ENCODE measurements around the gene CCDC83. TPM values are rescaled to one million over a fixed set of nuclear protein-coding genes. Genes with fewer than 3 reads are reported as not detected.
"Not testable (repeated sequence)": the region's sequence is repeated elsewhere in the genome, so short reads cannot be mapped to it uniquely, and the experiment has no call there.

Gene CCDC83
- polyA plus RNA-seq, 1 of the 3 experiments (the other 2 are of a cell fraction): not detected

GRCh38 chr11:85835263-85835662 is 19.9 kb upstream of the CCDC83 start:
- TF ChIP-seq PBX3 (IDR thresholded peaks at IDR 0.05): no peak
- TF ChIP-seq NFIC (IDR thresholded peaks at IDR 0.05; ENCODE audit: borderline replicate concordance): no peak
- no peak for TF ChIP-seq JUND (IDR thresholded peaks at IDR 0.05)
- no peak for TF ChIP-seq ZBTB33 (IDR thresholded peaks at IDR 0.05; ENCODE audit: borderline replicate concordance, low read depth)
- Histone ChIP-seq H3K9me2 (no peaks in the 10 kb centered on the region), H3F3A (replicated peaks; ENCODE audit: insufficient read depth) (no peaks in the 10 kb centered on the region), H3K9me3 (0 out of 2 replicates have a peak, but pooled peaks cover 5% of the 10 kb centered on the region), H2AFZ (ENCODE audit: low read depth) (no peak overlapping the region), H4K20me1 (ENCODE audit: insufficient read depth) (no peaks in the 10 kb centered on the region), H3K79me2 (ENCODE audit: insufficient read depth) (no peaks in the 10 kb centered on the region), H3K36me3 (replicated peaks in 1 of 2; ENCODE audit: control insufficient read depth in 1 of 2, insufficient read depth in 2 of 2, low read length in 1 of 2) (peaks cover 0 to 10% of the 10 kb centered on the region in 2 experiments), H3K27ac (ENCODE audit: low read depth in 2 of 2, low read length in 1 of 2) (no peak overlapping the region), H3K4me2 (no peak overlapping the region), H3K4me1 (ENCODE audit: control insufficient read depth in 1 of 2, insufficient read depth in 2 of 2, low read depth in 1 of 2, low read length in 1 of 2) (no peaks in the 10 kb centered on the region), H3K27me3 (ENCODE audit: insufficient read depth) (no peaks in the 10 kb centered on the region), H3K4me3 (ENCODE audit: low read depth in 2 of 2, low read length in 1 of 2) (no peak overlapping the region), H3K9ac (no peak overlapping the region)
- CTCF ChIA-PET: interaction anchor here (1.8 to 2.0 kb wide), 2 partner anchors 10 to 20 kb away, joined by 6 to 7 read pairs; partner anchors contain the start of gene CCDC83
- no peak for DNase-seq
- POLR2A ChIA-PET: no interaction called here
- 32% methylated on average over 1 of the region's 1 CpG for WGBS (ENCODE audit: low lambda C conversion rate)

GRCh38 chr11:85835729-85836128 is 19.5 kb upstream of the CCDC83 start:
- Histone ChIP-seq H3K4me3 (ENCODE audit: low read depth in 2 of 2, low read length in 1 of 2) (no peak overlapping the region), H3K27ac (ENCODE audit: low read depth in 2 of 2, low read length in 1 of 2) (no peak overlapping the region), H3K9me2 (no peaks in the 10 kb centered on the region), H3K4me1 (ENCODE audit: control insufficient read depth in 1 of 2, insufficient read depth in 2 of 2, low read depth in 1 of 2, low read length in 1 of 2) (no peaks in the 10 kb centered on the region), H3K79me2 (ENCODE audit: insufficient read depth) (no peaks in the 10 kb centered on the region), H3K36me3 (replicated peaks in 1 of 2; ENCODE audit: control insufficient read depth in 1 of 2, insufficient read depth in 2 of 2, low read length in 1 of 2) (peaks cover 0 to 10% of the 10 kb centered on the region in 2 experiments), H3K9me3 (0 out of 2 replicates have a peak, but pooled peaks cover 5% of the 10 kb centered on the region), H3F3A (replicated peaks; ENCODE audit: insufficient read depth) (no peaks in the 10 kb centered on the region), H4K20me1 (ENCODE audit: insufficient read depth) (no peaks in the 10 kb centered on the region), H2AFZ (ENCODE audit: low read depth) (no peak overlapping the region), H3K4me2 (no peak overlapping the region), H3K9ac (no peak overlapping the region), H3K27me3 (ENCODE audit: insufficient read depth) (no peaks in the 10 kb centered on the region)
- TF ChIP-seq CTCF (IDR thresholded peaks at IDR 0.05): no peak
- no peak for TF ChIP-seq FOSL2 (IDR thresholded peaks at IDR 0.05; ENCODE audit: borderline replicate concordance, low read depth)
- no peak for TF ChIP-seq CHD2 (IDR thresholded peaks at IDR 0.05; ENCODE audit: low read length, partially characterized antibody)
- no peak for DNase-seq
- ChIA-PET POLR2A (no interaction called here), CTCF (no interaction called here)
- WGBS (ENCODE audit: low lambda C conversion rate): 36% methylated on average over 3 of the region's 3 CpGs

- H3K27ac ChIP-seq (ENCODE audit: low read depth in 2 of 2, low read length in 1 of 2); H2AFZ ChIP-seq (ENCODE audit: low read depth); POLR2A ChIA-PET; H3K9ac ChIP-seq; H3K4me1 ChIP-seq (ENCODE audit: control insufficient read depth in 1 of 2, insufficient read depth in 2 of 2, low read depth in 1 of 2, low read length in 1 of 2); H4K20me1 ChIP-seq (ENCODE audit: insufficient read depth); H3F3A ChIP-seq (replicated peaks; ENCODE audit: insufficient read depth); H3K9me2 ChIP-seq; H3K36me3 ChIP-seq (replicated peaks in 1 of 2; ENCODE audit: control insufficient read depth in 1 of 2, insufficient read depth in 2 of 2, low read length in 1 of 2); H3K79me2 ChIP-seq (ENCODE audit: insufficient read depth); H3K9me3 ChIP-seq; H3K27me3 ChIP-seq (ENCODE audit: insufficient read depth); DNase-seq; H3K4me3 ChIP-seq (ENCODE audit: low read depth in 2 of 2, low read length in 1 of 2); H3K4me2 ChIP-seq: not testable (repeated sequence)
- CTCF ChIA-PET: interaction anchor here (1.1 kb wide), 1 partner anchor 13 kb away, joined by 4 read pairs; no protein-coding TSS in a partner anchor
Measured at GRCh38 chr11:85840932-85841331, 14.3 kb upstream of the CCDC83 start.
